Measurements from ENCODE around the gene SLC35C1. TPM values are rescaled to one million over a fixed set of nuclear protein-coding genes. Genes with fewer than 3 reads are reported as not detected.

The SLC35C1 gene
- total RNA-seq, 1 donor from 2014 or later: 16.7 TPM

GRCh38 chr11:45765107-45765668 is 39.8 kb upstream of the SLC35C1 start:
- Histone ChIP-seq H3K27ac (no peak overlapping the region), H3K27me3 (no peaks in the 10 kb centered on the region), H3K4me1 (no peaks in the 10 kb centered on the region), H3K9me3 (no peaks in the 10 kb centered on the region), H3K36me3 (no peaks in the 10 kb centered on the region), H3K4me3 (no peak overlapping the region)
- TF ChIP-seq, protein P1, sequence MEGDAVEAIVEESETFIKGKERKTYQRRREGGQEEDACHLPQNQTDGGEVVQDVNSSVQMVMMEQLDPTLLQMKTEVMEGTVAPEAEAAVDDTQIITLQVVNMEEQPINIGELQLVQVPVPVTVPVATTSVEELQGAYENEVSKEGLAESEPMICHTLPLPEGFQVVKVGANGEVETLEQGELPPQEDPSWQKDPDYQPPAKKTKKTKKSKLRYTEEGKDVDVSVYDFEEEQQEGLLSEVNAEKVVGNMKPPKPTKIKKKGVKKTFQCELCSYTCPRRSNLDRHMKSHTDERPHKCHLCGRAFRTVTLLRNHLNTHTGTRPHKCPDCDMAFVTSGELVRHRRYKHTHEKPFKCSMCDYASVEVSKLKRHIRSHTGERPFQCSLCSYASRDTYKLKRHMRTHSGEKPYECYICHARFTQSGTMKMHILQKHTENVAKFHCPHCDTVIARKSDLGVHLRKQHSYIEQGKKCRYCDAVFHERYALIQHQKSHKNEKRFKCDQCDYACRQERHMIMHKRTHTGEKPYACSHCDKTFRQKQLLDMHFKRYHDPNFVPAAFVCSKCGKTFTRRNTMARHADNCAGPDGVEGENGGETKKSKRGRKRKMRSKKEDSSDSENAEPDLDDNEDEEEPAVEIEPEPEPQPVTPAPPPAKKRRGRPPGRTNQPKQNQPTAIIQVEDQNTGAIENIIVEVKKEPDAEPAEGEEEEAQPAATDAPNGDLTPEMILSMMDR (IDR thresholded peaks at IDR 0.05): no peak
- no peak for TF ChIP-seq POLR2A (IDR thresholded peaks at IDR 0.05)
- no peak for TF ChIP-seq POLR2AphosphoS5 (IDR thresholded peaks at IDR 0.05; ENCODE audit: insufficient read depth in 1 of 2, low read depth in 1 of 2)
- intact Hi-C loops (cut with DNase I): no loop called here
- DNase-seq (ENCODE audit: extremely low spot score in 2 of 2): no peak

DNA sequence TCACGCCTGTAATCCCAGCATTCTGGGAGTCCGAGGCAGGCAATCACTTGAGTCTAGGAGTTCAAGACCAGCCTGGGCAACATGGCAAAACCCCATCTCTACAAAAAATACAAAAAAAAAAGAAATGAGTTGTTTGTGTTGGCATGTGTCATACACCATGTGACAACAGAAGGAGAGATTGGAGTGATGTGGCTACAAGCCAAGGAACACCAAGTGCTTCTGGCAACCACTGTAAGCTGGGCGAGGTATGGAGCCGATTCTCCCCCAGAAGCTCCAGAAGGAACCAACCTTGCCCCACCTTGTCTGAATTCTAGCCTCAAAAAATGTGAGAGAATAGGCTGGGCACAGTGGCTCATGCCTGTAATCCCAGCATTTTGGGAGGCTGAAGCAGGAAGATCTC is 39.1 kb upstream of the SLC35C1 start:
- Histone ChIP-seq H3K36me3 (no peaks in the 10 kb centered on the region), H3K27ac (no peak overlapping the region), H3K9me3 (no peaks in the 10 kb centered on the region), H3K27me3 (no peaks in the 10 kb centered on the region), H3K4me1 (no peaks in the 10 kb centered on the region), H3K4me3 (no peak overlapping the region)
- intact Hi-C loops (cut with DNase I): no loop called here
- no peak for DNase-seq (ENCODE audit: extremely low spot score in 2 of 2)
- TF ChIP-seq POLR2AphosphoS5 (IDR thresholded peaks at IDR 0.05; ENCODE audit: insufficient read depth in 1 of 2, low read depth in 1 of 2): no peak
- TF ChIP-seq POLR2A (IDR thresholded peaks at IDR 0.05): no peak
- TF ChIP-seq, protein P1 (IDR thresholded peaks at IDR 0.05): no peak

GRCh38 chr11:45766469-45766868 is 38.5 kb upstream of the SLC35C1 start:
- no peaks in the 10 kb centered on the region for H3K27me3 ChIP-seq
- no peaks in the 10 kb centered on the region for H3K9me3 ChIP-seq
- no peak overlapping the region for H3K4me3 ChIP-seq
- TF ChIP-seq, protein P1 (IDR thresholded peaks at IDR 0.05): no peak
- TF ChIP-seq POLR2AphosphoS5 (IDR thresholded peaks at IDR 0.05; ENCODE audit: insufficient read depth in 1 of 2, low read depth in 1 of 2) (no peak), POLR2A (IDR thresholded peaks at IDR 0.05) (no peak)
- no peaks in the 10 kb centered on the region for H3K36me3 ChIP-seq
- H3K27ac ChIP-seq: no peak overlapping the region
- H3K4me1 ChIP-seq: peaks cover under 1% of the 10 kb centered on the region
- no peak for DNase-seq (ENCODE audit: extremely low spot score in 2 of 2)
- intact Hi-C loops (cut with DNase I): no loop called here

GRCh38 chr11:45768486-45768885 is 36.5 kb upstream of the SLC35C1 start:
- intact Hi-C loops (cut with DNase I): no loop called here
- no peak for DNase-seq (ENCODE audit: extremely low spot score in 2 of 2)

DNA sequence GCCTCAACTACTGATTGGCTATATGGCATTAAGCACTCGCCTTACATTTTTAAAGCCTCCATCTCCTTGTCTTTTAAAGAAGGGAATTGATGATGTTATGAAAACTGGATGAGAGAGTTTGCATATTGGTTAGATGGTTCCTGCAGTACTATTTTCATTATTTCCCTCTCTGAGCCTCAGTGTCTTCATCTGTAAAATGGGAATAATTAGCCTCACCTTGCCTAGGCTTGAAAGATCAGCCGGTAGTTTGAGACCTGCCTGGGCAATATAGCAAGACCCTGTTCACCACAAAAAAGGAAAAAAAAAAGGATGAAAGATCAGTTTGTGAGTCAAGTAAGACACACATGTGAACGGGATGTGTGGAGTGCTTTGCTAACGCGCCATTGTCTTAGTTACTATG is 35.0 kb upstream of the SLC35C1 start:
- peaks cover 4% of the 10 kb centered on the region for H3K4me1 ChIP-seq
- TF ChIP-seq POLR2AphosphoS5 (IDR thresholded peaks at IDR 0.05; ENCODE audit: insufficient read depth in 1 of 2, low read depth in 1 of 2) (no peak), POLR2A (IDR thresholded peaks at IDR 0.05) (no peak)
- TF ChIP-seq, protein P1 (IDR thresholded peaks at IDR 0.05): no peak
- no peak for DNase-seq (ENCODE audit: extremely low spot score in 2 of 2)
- intact Hi-C loops (cut with DNase I): loop anchor here (5.0 kb wide), 1 partner anchor 413 kb away; no protein-coding TSS in a partner anchor
- H3K36me3 ChIP-seq: no peaks in the 10 kb centered on the region
- no peak overlapping the region for H3K27ac ChIP-seq
- no peaks in the 10 kb centered on the region for H3K9me3 ChIP-seq
- no peaks in the 10 kb centered on the region for H3K27me3 ChIP-seq
- H3K4me3 ChIP-seq: no peak overlapping the region

More at GRCh38 chr11:45768486-45768885, 36.5 kb upstream of the SLC35C1 start:
- no peak overlapping the region for H3K4me3 ChIP-seq
- no peaks in the 10 kb centered on the region for H3K27me3 ChIP-seq
- no peaks in the 10 kb centered on the region for H3K9me3 ChIP-seq
- H3K4me1 ChIP-seq: peaks cover 4% of the 10 kb centered on the region
- no peaks in the 10 kb centered on the region for H3K36me3 ChIP-seq
- no peak overlapping the region for H3K27ac ChIP-seq
- TF ChIP-seq, protein P1 (IDR thresholded peaks at IDR 0.05): no peak
- TF ChIP-seq POLR2A (IDR thresholded peaks at IDR 0.05): no peak
- TF ChIP-seq POLR2AphosphoS5 (IDR thresholded peaks at IDR 0.05; ENCODE audit: insufficient read depth in 1 of 2, low read depth in 1 of 2): no peak
